IPS-18c (cell line): Measurements from ENCODE around the gene ABR.
A peak's percentile ranks its signal among the peaks of the same experiment; 100 is the strongest.

Experiments
- H3K4me3 ChIP-seq: 2 replicates; pipeline ENCODE4 v1.7.0; 2013; ENCODE audit warnings: low read depth, mild to moderate bottlenecking, low read length, moderate library complexity; ENCODE audit not compliant: insufficient read depth
- H3K9me3 ChIP-seq: one replicate; pipeline ENCODE4 v1.6.1; 2013; ENCODE audit warnings: mild to moderate bottlenecking, low read length, moderate library complexity; ENCODE audit not compliant: control insufficient read depth, insufficient read depth

ABR gene

GRCh38 chr17:1009229-1010085, 170.3 kb downstream of the ABR start:
- Histone ChIP-seq H3K9me3 (no peaks in the 10 kb centered on the region), H3K4me3 (no peak overlapping the region)

- no peaks in the 10 kb centered on the region for H3K9me3 ChIP-seq
- H3K4me3 ChIP-seq = no peak overlapping the region
Measured at GRCh38 chr17:1008008-1008761, 171.6 kb downstream of the ABR start.

- Histone ChIP-seq H3K4me3 (no peak overlapping the region), H3K9me3 (no peaks in the 10 kb centered on the region)
Measured at GRCh38 chr17:1007310-1008007, 172.3 kb downstream of the ABR start.

GRCh38 chr17:1006054-1006453, 173.7 kb downstream of the ABR start:
- Histone ChIP-seq H3K4me3 (no peak overlapping the region), H3K9me3 (no peaks in the 10 kb centered on the region)

GRCh38 chr17:1005361-1005946, 174.3 kb downstream of the ABR start:
- Histone ChIP-seq H3K9me3 (no peaks in the 10 kb centered on the region), H3K4me3 (no peak overlapping the region)

GRCh38 chr17:1004769-1005295, 174.9 kb downstream of the ABR start:
- no peak overlapping the region for H3K4me3 ChIP-seq

GRCh38 chr17:1003972-1004768, 175.6 kb downstream of the ABR start:
- H3K9me3 ChIP-seq = no peaks in the 10 kb centered on the region
- H3K4me3 ChIP-seq = no peak overlapping the region

More at GRCh38 chr17:1004769-1005295, 174.9 kb downstream of the ABR start:
- no peaks in the 10 kb centered on the region for H3K9me3 ChIP-seq

- no peak overlapping the region for H3K4me3 ChIP-seq
- H3K9me3 ChIP-seq = no peaks in the 10 kb centered on the region
Measured at GRCh38 chr17:1003633-1003971, 176.2 kb downstream of the ABR start.

- Histone ChIP-seq H3K4me3 (no peak overlapping the region), H3K9me3 (no peaks in the 10 kb centered on the region)
Measured at GRCh38 chr17:1002771-1003555, 176.8 kb downstream of the ABR start.

GRCh38 chr17:1002412-1002753, 177.4 kb downstream of the ABR start:
- H3K9me3 ChIP-seq = no peaks in the 10 kb centered on the region
- no peak overlapping the region for H3K4me3 ChIP-seq

- Histone ChIP-seq H3K9me3 (no peaks in the 10 kb centered on the region), H3K4me3 (no peak overlapping the region)
Measured at GRCh38 chr17:1001640-1002411, 178.0 kb downstream of the ABR start.

- Histone ChIP-seq H3K4me3 (no peak overlapping the region), H3K9me3 (no peaks in the 10 kb centered on the region)
Measured at GRCh38 chr17:1000597-1001461, 179.0 kb downstream of the ABR start.

- H3K9me3 ChIP-seq = no peaks in the 10 kb centered on the region
- H3K4me3 ChIP-seq = peak overlapping the region; percentile 84; the same call in 1 of the 2 replicates
Measured at GRCh38 chr17:998111-998510, 181.7 kb downstream of the ABR start.

GRCh38 chr17:996554-997344, 183.0 kb downstream of the ABR start, which contains the start of gene TIMM22:
Gene TIMM22 (plus strand): TSS chr17:997129. CDS start chr17:997143, 14 bp downstream.
- peak within 1 kb of the TSS; percentile 84 for H3K4me3 ChIP-seq
- no peaks in the 10 kb centered on the region for H3K9me3 ChIP-seq
